Astrocyte of the spinal cord (primary cell): ENCODE results near the gene RGS9.
"Not testable (repeated sequence)": the region's sequence is repeated elsewhere in the genome, so short reads cannot be mapped to it uniquely, and the experiment has no call there.

Experiments
- DNase-seq: peaks from one replicate; pipeline ENCODE4 v3.0.0; 2011; ENCODE audit warnings: low read depth, low spot score
- H3K4me3 ChIP-seq: 2 replicates; pipeline ENCODE4 v1.5.1; 2011; ENCODE audit warnings: low read depth, mild to moderate bottlenecking, low read length, moderate library complexity
- CTCF ChIP-seq: IDR thresholded peaks from 2 replicates; pipeline ENCODE4 v1.5.1; 2012; ENCODE audit warnings: low read depth, mild to moderate bottlenecking, low read length, inconsistent platforms
- in situ Hi-C: cut with HindIII; loops from 2 replicates; pipeline ENCODE4 v1.10.0; 2017; ENCODE audit warnings: low sequenced_read_pairs

RGS9 gene

GRCh38 chr17:65177901-65178300 lies 40.7 kb downstream of the RGS9 start:
- no peak for TF ChIP-seq CTCF
- in situ Hi-C loops: no loop called here
- DNase-seq: peak; percentile 71
- H3K4me3 ChIP-seq: no peak overlapping the region

GRCh38 chr17:65180276-65180675 lies 43.1 kb downstream of the RGS9 start:
- H3K4me3 ChIP-seq, in situ Hi-C loops, DNase-seq: not testable (repeated sequence)

GRCh38 chr17:65180752-65181236 lies 43.6 kb downstream of the RGS9 start:
- in situ Hi-C loops, DNase-seq, H3K4me3 ChIP-seq: not testable (repeated sequence)

GRCh38 chr17:65181237-65182061 lies 44.3 kb downstream of the RGS9 start:
- no peak overlapping the region for H3K4me3 ChIP-seq
- in situ Hi-C loops: no loop called here
- no peak for TF ChIP-seq CTCF
- DNase-seq: no peak

GRCh38 chr17:65182233-65182632 lies 45.1 kb downstream of the RGS9 start:
- no peak for DNase-seq
- no peak overlapping the region for H3K4me3 ChIP-seq
- in situ Hi-C loops: no loop called here
- TF ChIP-seq CTCF: no peak

- in situ Hi-C loops: no loop called here
- peak; percentile 22 for DNase-seq
- TF ChIP-seq CTCF: no peak
- no peak overlapping the region for H3K4me3 ChIP-seq
Measured at GRCh38 chr17:65183736-65184135, 46.6 kb downstream of the RGS9 start.

GRCh38 chr17:65184235-65184959 lies 47.2 kb downstream of the RGS9 start:
- TF ChIP-seq CTCF: no peak
- no peak for DNase-seq
- H3K4me3 ChIP-seq: no peak overlapping the region
- in situ Hi-C loops: no loop called here
